Neuronal stem cell (in vitro differentiated cells): Measurements from ENCODE around the gene CHRNA3.

ENCODE experiments used
- DNase-seq: peaks from one replicate; pipeline ENCODE4 v3.0.0-alpha.2; 2013; ENCODE audit warnings: low spot score
- H2AFZ ChIP-seq: one replicate; pipeline ENCODE4 v1.6.1; 2013; ENCODE audit warnings: mild to moderate bottlenecking, low read length, inconsistent platforms
- H2AK5ac ChIP-seq: 2 replicates; pipeline ENCODE4 v1.6.1; 2013; ENCODE audit warnings: low read depth, mild to moderate bottlenecking, inconsistent platforms, low read length, moderate library complexity, mixed read lengths
- H2BK120ac ChIP-seq: 2 replicates; pipeline ENCODE4 v1.6.1; 2013; ENCODE audit warnings: low read depth, mild to moderate bottlenecking, inconsistent platforms, low read length, moderate library complexity, mixed read lengths
- H2BK12ac ChIP-seq: one replicate; pipeline ENCODE4 v1.6.1; 2013; ENCODE audit warnings: low read length, inconsistent platforms
- H2BK15ac ChIP-seq: 2 replicates; pipeline ENCODE4 v1.6.1; 2013; ENCODE audit warnings: mild to moderate bottlenecking, low read length, inconsistent platforms, mixed read lengths
- H2BK5ac ChIP-seq: one replicate; pipeline ENCODE4 v1.6.1; 2013; ENCODE audit warnings: inconsistent platforms, mild to moderate bottlenecking, low read length, moderate library complexity
- H3K14ac ChIP-seq: one replicate; pipeline ENCODE4 v1.6.1; 2013; ENCODE audit warnings: low read length, inconsistent platforms
- H3K18ac ChIP-seq: 2 replicates; pipeline ENCODE4 v1.6.1; 2013; ENCODE audit warnings: low read length, inconsistent platforms
- H3K23ac ChIP-seq: 2 replicates; pipeline ENCODE4 v1.6.1; 2013; ENCODE audit warnings: low read depth, mild to moderate bottlenecking, mixed read lengths, low read length, inconsistent platforms; ENCODE audit not compliant: poor library complexity
- H3K27ac ChIP-seq: replicated peaks from 3 replicates; pipeline ENCODE4 v1.5.1; 2013; ENCODE audit warnings: low read length, inconsistent platforms
- H3K27me3 ChIP-seq, 3 experiments: 2 replicates each; pipeline ENCODE4 v1.6.1; 2013; ENCODE audit warnings: low read length in 3 of 3, mild to moderate bottlenecking in 2 of 3, inconsistent platforms in 1 of 3, low read depth in 1 of 3, mixed read lengths in 1 of 3, moderate library complexity in 1 of 3; ENCODE audit not compliant: control insufficient read depth in 3 of 3, insufficient read depth in 3 of 3
- H3K36me3 ChIP-seq, 2 donors: replicated peaks in 1 of 2; 2 replicates each; pipeline ENCODE4 v1.6.1; 2013; ENCODE audit warnings: low read length in 2 of 2; ENCODE audit not compliant: control insufficient read depth in 2 of 2, insufficient read depth in 2 of 2
- H3K4ac ChIP-seq: 2 replicates; pipeline ENCODE4 v1.6.1; 2013; ENCODE audit warnings: inconsistent platforms, mild to moderate bottlenecking, low read length, moderate library complexity
- H3K4me1 ChIP-seq, 2 donors: 1 replicate in 1 of 2; 2 replicates in 1 of 2; pipeline ENCODE4 v1.6.1; 2013; ENCODE audit warnings: low read length in 2 of 2, low read depth in 1 of 2; ENCODE audit not compliant: control insufficient read depth in 2 of 2, insufficient read depth in 1 of 2
- H3K4me2 ChIP-seq: one replicate; pipeline ENCODE4 v1.6.1; 2013; ENCODE audit warnings: mild to moderate bottlenecking, low read length, inconsistent platforms; ENCODE audit not compliant: insufficient read depth, poor library complexity, severe bottlenecking
- H3K4me3 ChIP-seq, 2 donors: 2 replicates each; pipeline ENCODE4 v1.5.1; 2013; ENCODE audit warnings: low read length in 2 of 2, mild to moderate bottlenecking in 2 of 2, inconsistent platforms in 1 of 2, moderate library complexity in 1 of 2
- H3K79me1 ChIP-seq: one replicate; pipeline ENCODE4 v1.6.1; 2013; ENCODE audit warnings: low read depth, mild to moderate bottlenecking, inconsistent platforms, low read length, moderate library complexity
- H3K9ac ChIP-seq: one replicate; pipeline ENCODE4 v1.6.1; 2013; ENCODE audit warnings: mild to moderate bottlenecking, low read depth, low read length, inconsistent platforms; ENCODE audit not compliant: poor library complexity
- H3K9me3 ChIP-seq, 2 donors: replicated peaks in 1 of 2; 2 replicates each; pipeline versions ENCODE3 to v1.6.1; 2013; ENCODE audit warnings: low read length in 2 of 2, mild to moderate bottlenecking in 2 of 2, inconsistent platforms in 1 of 2, low read depth in 1 of 2, mixed read lengths in 1 of 2, moderate library complexity in 1 of 2; ENCODE audit not compliant: control insufficient read depth in 2 of 2, insufficient read depth in 1 of 2
- H4K8ac ChIP-seq: one replicate; pipeline ENCODE4 v1.6.1; 2013; ENCODE audit warnings: low read depth, mild to moderate bottlenecking, inconsistent platforms, low read length, moderate library complexity
- H4K91ac ChIP-seq: one replicate; pipeline ENCODE4 v1.6.1; 2013; ENCODE audit warnings: low read length, low read depth, mild to moderate bottlenecking, inconsistent platforms; ENCODE audit not compliant: poor library complexity
- WGBS, 2 donors: extraction: QIAGEN DNeasy Blood & Tissue Kit; methylation state at CpG; one replicate each; pipeline ENCODE4 v1.1.7; 2013; ENCODE audit warnings: missing lambda C conversion rate in 2 of 2, mixed read lengths in 1 of 2; ENCODE audit not compliant: insufficient read length in 2 of 2, insufficient replicate concordance in 1 of 2; ENCODE audit errors: extremely low coverage in 2 of 2; 5-methylcytosine and 5-hydroxymethylcytosine counted together

CHRNA3 gene

GRCh38 chr15:78597583-78597982 lies 23.2 kb downstream of the CHRNA3 start:
- H3K4ac ChIP-seq = no peak overlapping the region
- H3K79me1 ChIP-seq = no peaks in the 10 kb centered on the region
- no peak overlapping the region for H3K14ac ChIP-seq
- peaks cover 0 to 4% of the 10 kb centered on the region in 2 donors for H3K9me3 ChIP-seq
- no peak overlapping the region for H3K4me3 ChIP-seq
- H2AK5ac ChIP-seq = no peak overlapping the region
- H4K91ac ChIP-seq = no peak overlapping the region
- no peak overlapping the region for H2BK5ac ChIP-seq
- WGBS, 2 donors = no CpG with 5 or more reads among the region's 1 CpG
- H3K23ac ChIP-seq = no peak overlapping the region
- no peaks in the 10 kb centered on the region for H3K4me1 ChIP-seq
- no peak overlapping the region for H3K27ac ChIP-seq
- H2AFZ ChIP-seq = no peak overlapping the region
- no peak overlapping the region for H3K18ac ChIP-seq
- H3K36me3 ChIP-seq = peaks cover 4 to 38% of the 10 kb centered on the region in 2 donors
- no peak overlapping the region for H3K9ac ChIP-seq
- H2BK15ac ChIP-seq = no peak overlapping the region
- no peak overlapping the region for H2BK12ac ChIP-seq
- H4K8ac ChIP-seq = no peak overlapping the region
- DNase-seq = no peak
- no peak overlapping the region for H3K4me2 ChIP-seq
- H2BK120ac ChIP-seq = no peak overlapping the region
- H3K27me3 ChIP-seq = no peaks in the 10 kb centered on the region

DNA sequence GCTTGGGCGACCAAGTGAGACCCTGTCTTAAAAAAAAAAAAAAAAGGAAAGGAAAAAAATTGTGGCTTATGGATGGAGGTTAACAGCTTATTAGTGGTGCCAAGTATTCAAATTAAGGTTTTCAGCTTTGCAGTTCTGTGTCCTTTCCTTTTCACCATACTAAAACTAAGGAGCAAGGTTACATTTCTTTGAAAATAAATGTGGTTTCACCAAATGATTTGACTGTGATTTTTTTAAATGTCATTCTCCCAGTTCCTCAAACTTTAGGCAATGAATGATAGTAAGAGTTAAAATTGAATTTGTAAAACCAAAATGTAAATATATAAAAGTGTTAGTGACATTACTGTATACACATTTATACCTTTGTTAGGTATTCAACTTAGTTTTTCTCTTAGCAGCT lies 45.9 kb downstream of the CHRNA3 start:
- Histone ChIP-seq H2BK120ac (no peak overlapping the region), H3K27me3 (no peaks in the 10 kb centered on the region)

GRCh38 chr15:78573416-78573815 lies 47.4 kb downstream of the CHRNA3 start:
- Histone ChIP-seq H2BK12ac (no peak overlapping the region), H4K8ac (no peak overlapping the region), H2BK15ac (no peak overlapping the region), H3K27ac (no peak overlapping the region), H3K23ac (no peak overlapping the region), H3K9me3 (no peaks in the 10 kb centered on the region), H4K91ac (no peak overlapping the region), H2BK5ac (no peak overlapping the region), H3K79me1 (peaks cover 5% of the 10 kb centered on the region), H3K18ac (no peak overlapping the region), H3K27me3 (no peaks in the 10 kb centered on the region), H2AK5ac (no peak overlapping the region), H3K4me3 (no peak overlapping the region), H3K4me1 (peaks cover 0 to 2% of the 10 kb centered on the region in 2 donors), H3K36me3 (no peaks in the 10 kb centered on the region), H3K4me2 (no peak overlapping the region), H2AFZ (no peak overlapping the region), H3K9ac (no peak overlapping the region), H3K14ac (no peak overlapping the region), H3K4ac (no peak overlapping the region), H2BK120ac (no peak overlapping the region)
- no peak for DNase-seq
- WGBS, 2 donors = no CpG with 5 or more reads among the region's 4 CpGs

More for the DNA sequence above, 45.9 kb downstream of the CHRNA3 start:
- no peak overlapping the region for H2BK12ac ChIP-seq
- H2AFZ ChIP-seq = no peak overlapping the region
- H3K9me3 ChIP-seq = peaks cover 0 to 4% of the 10 kb centered on the region in 2 donors
- H3K4me3 ChIP-seq = no peak overlapping the region
- no peak overlapping the region for H2BK15ac ChIP-seq
- no peak overlapping the region for H3K9ac ChIP-seq
- H2BK5ac ChIP-seq = no peak overlapping the region
- H3K79me1 ChIP-seq = peaks cover 5% of the 10 kb centered on the region
- H3K4ac ChIP-seq = no peak overlapping the region
- no peak overlapping the region for H3K18ac ChIP-seq
- WGBS, 2 donors = no CpG with 5 or more reads among the region's 1 CpG
- H3K4me2 ChIP-seq = no peak overlapping the region
- H4K91ac ChIP-seq = no peak overlapping the region
- peaks cover 0 to 2% of the 10 kb centered on the region in 2 donors for H3K4me1 ChIP-seq
- no peak for DNase-seq
- no peak overlapping the region for H3K14ac ChIP-seq
- no peak overlapping the region for H3K27ac ChIP-seq
- H4K8ac ChIP-seq = no peak overlapping the region
- H2AK5ac ChIP-seq = no peak overlapping the region
- no peaks in the 10 kb centered on the region for H3K36me3 ChIP-seq
- no peak overlapping the region for H3K23ac ChIP-seq

- Histone ChIP-seq H3K27me3 (no peaks in the 10 kb centered on the region), H3K4me1 (peaks cover 2 to 4% of the 10 kb centered on the region in 2 donors), H3K18ac (no peak overlapping the region), H2AK5ac (no peak overlapping the region), H2BK120ac (no peak overlapping the region), H2BK12ac (no peak overlapping the region), H3K9ac (no peak overlapping the region), H4K91ac (no peak overlapping the region), H3K14ac (no peak overlapping the region), H2BK5ac (no peak overlapping the region), H3K23ac (no peak overlapping the region), H3K27ac (no peak overlapping the region), H3K4me2 (no peak overlapping the region), H3K79me1 (peaks cover 7% of the 10 kb centered on the region), H4K8ac (no peak overlapping the region), H3K9me3 (no peaks in the 10 kb centered on the region), H2BK15ac (no peak overlapping the region), H3K36me3 (no peaks in the 10 kb centered on the region), H3K4ac (no peak overlapping the region), H2AFZ (no peak overlapping the region), H3K4me3 (no peak overlapping the region)
- no CpG with 5 or more reads among the region's 4 CpGs for WGBS, 2 donors
- DNase-seq = no peak
Observed at GRCh38 chr15:78571382-78571781, 49.4 kb downstream of the CHRNA3 start.
